ENCODE data around the gene BACH1. TPM values are rescaled to one million over a fixed set of nuclear protein-coding genes. Genes with fewer than 3 reads are reported as not detected.

The BACH1 gene
- total and polyA plus RNA-seq, 11 donors, result 5.3 to 83.4 (median 36.7) TPM

DNA sequence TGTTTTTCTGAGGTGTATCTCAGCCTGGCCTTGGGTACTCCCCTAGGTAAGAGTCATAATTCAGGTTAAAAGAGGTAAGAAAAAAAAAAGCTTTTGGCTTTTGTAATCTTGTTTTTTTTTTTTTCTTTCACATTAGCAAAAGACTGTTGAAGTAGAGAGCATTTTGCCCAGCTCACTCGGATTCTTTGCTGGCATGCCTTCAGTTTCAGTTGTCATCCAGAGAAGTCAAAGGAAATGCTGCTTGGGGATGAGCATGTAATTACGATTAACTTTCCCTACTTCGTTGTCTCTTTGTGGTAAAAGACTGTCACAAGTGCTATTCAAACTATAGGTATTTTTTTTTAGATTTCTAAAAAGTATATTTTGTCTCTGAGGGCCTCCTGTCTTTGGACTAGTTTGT, 6.3 kb downstream of the BACH1 start:
- WGBS, 4 donors, result 20 to 38% (median 23%) methylated on average over 3 of the region's 3 CpGs
- H3K27me3 ChIP-seq, result no peaks in the 10 kb centered on the region
- H3K27ac ChIP-seq, result peak overlapping the region in 7 of 12 donors; percentile 2 to 64 (median 27)
- H3K4me3 ChIP-seq, result no peak overlapping the region
- peaks cover 0 to 13% (median 0%) of the 10 kb centered on the region in 9 donors for H3K36me3 ChIP-seq
- intact Hi-C loops (cut with DNase I), result loop anchor here in 2 of 10 donors (10.0 kb wide), 2 partner anchors 130 to 230 kb away; partner anchors contain the start of gene CCT8 (in 1 of the 2)
- TF ChIP-seq CTCF (IDR thresholded peaks at IDR 0.05), result no peak
- TF ChIP-seq POLR2A (IDR thresholded peaks at IDR 0.05), result no peak
- peaks cover 10 to 97% (median 64%) of the 10 kb centered on the region in 12 donors for H3K4me1 ChIP-seq
- H3K9me3 ChIP-seq, result no peaks in the 10 kb centered on the region
- ATAC-seq, result no peak
- no peak for DNase-seq

GRCh38 chr21:29305561-29305960, 6.8 kb downstream of the BACH1 start:
- Histone ChIP-seq H3K4me3 (no peak overlapping the region), H3K4me1 (peaks cover 10 to 97% (median 61%) of the 10 kb centered on the region in 12 donors)

DNA sequence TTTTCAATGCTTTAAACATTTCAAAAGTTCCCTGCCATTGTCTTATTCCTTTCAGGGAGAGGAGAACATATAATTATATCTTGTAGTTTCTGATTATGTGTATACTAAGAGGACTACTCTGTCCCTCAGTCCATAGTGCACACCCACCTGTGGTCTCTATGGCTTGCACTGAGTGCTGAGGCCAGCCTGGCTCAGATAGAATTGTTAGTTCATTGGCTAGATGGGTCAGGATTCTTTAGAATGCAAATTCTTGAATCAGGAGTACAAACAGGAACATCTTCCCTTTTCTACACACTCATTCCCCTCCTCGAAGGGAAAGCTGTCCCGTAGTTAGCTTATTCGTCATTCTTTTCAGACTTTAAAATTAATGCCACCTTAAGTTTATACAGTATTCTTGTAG, 8.2 kb downstream of the BACH1 start:
- peaks cover 0 to 20% (median 0%) of the 10 kb centered on the region in 9 donors for H3K36me3 ChIP-seq
- ATAC-seq (no peak), DNase-seq (no peak)
- H3K27ac ChIP-seq, result peak overlapping the region in 1 of 12 donors; percentile 18
- peaks cover 6 to 92% (median 49%) of the 10 kb centered on the region in 12 donors for H3K4me1 ChIP-seq
- 73 to 88% (median 80%) methylated on average over 3 of the region's 3 CpGs for WGBS, 4 donors
- no peak overlapping the region for H3K4me3 ChIP-seq
- TF ChIP-seq CTCF (IDR thresholded peaks at IDR 0.05), result no peak
- TF ChIP-seq POLR2A (IDR thresholded peaks at IDR 0.05), result no peak
- no peaks in the 10 kb centered on the region for H3K27me3 ChIP-seq
- intact Hi-C loops (cut with DNase I), result loop anchor here in 2 of 10 donors (10.0 kb wide), 2 partner anchors 132 to 232 kb away; partner anchors contain the start of gene CCT8 (in 1 of the 2)
- no peaks in the 10 kb centered on the region for H3K9me3 ChIP-seq

More at GRCh38 chr21:29305561-29305960, 6.8 kb downstream of the BACH1 start:
- Histone ChIP-seq H3K27me3 (no peaks in the 10 kb centered on the region), H3K36me3 (peaks cover 0 to 18% (median 0%) of the 10 kb centered on the region in 9 donors), H3K9me3 (no peaks in the 10 kb centered on the region), H3K27ac (peak overlapping the region in 6 of 12 donors; percentile 2 to 64 (median 30))
- ATAC-seq (no peak), DNase-seq (no peak)
- intact Hi-C loops (cut with DNase I), result loop anchor here in 2 of 10 donors (10.0 kb wide), 2 partner anchors 131 to 231 kb away; partner anchors contain the start of gene CCT8 (in 1 of the 2)
- TF ChIP-seq CTCF (IDR thresholded peaks at IDR 0.05) (no peak), POLR2A (IDR thresholded peaks at IDR 0.05) (no peak)
- 0 to 86% (median 24%) methylated on average over 1 of the region's 1 CpG for WGBS, 4 donors

DNA sequence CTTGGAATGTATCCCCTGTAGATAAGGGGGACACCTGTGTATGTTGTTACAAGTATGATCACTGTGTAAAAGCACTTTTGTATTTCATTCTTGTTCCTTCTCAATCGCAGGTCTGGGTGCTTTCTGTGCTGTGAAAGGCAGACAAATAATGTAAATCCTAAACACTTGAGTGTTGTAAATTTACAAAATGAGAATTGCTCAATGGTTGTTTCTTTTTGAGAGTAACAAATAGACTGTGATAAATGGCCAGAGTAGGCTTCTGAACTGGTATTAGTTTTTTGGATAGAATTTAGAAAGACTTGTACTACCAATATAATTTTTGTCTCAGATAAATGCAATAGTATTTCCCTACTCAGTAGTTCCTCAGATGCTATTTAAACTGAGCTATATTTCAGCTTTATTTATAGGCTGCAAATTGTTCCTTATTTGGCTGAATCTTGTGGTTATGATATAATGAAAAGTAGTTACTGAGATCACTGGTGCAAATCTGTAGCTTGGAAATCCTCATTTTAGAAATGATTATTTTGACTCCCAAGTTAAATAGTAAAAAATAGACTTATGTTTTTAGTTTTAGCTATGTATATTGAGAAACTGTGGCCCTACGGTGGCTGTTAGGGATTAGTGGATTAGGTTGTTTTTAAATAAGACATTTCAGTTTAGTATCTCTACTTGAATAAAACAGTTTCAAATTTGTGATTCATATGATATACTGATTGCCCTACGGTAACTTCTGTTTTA, 9.2 kb downstream of the BACH1 start:
- 73 to 84% (median 79%) methylated on average over 3 of the region's 3 CpGs for WGBS, 4 donors
- Histone ChIP-seq H3K27ac (no peak overlapping the region), H3K4me1 (peaks cover 6 to 92% (median 40%) of the 10 kb centered on the region in 12 donors), H3K27me3 (no peaks in the 10 kb centered on the region), H3K9me3 (no peaks in the 10 kb centered on the region), H3K4me3 (no peak overlapping the region), H3K36me3 (peaks cover 0 to 20% (median 0%) of the 10 kb centered on the region in 9 donors)
- TF ChIP-seq POLR2A (IDR thresholded peaks at IDR 0.05) (no peak), CTCF (IDR thresholded peaks at IDR 0.05) (no peak)
- ATAC-seq (no peak), DNase-seq (no peak)
- intact Hi-C loops (cut with DNase I), result loop anchor here in 2 of 10 donors (10.0 kb wide), 2 partner anchors 133 to 233 kb away; partner anchors contain the start of gene CCT8 (in 1 of the 2)
